OCI-LY7 (cell line): Measurements from ENCODE around the gene MYF5.

ENCODE experiments used
- EZH2phosphoT487 ChIP-seq: fragments of 200-600 bp; sonication (generic); IDR thresholded peaks from 2 replicates; pipeline ENCODE4 v1.6.1; 2018; ENCODE audit warnings: low read depth, borderline replicate concordance, mild to moderate bottlenecking, mixed run types, antibody characterized with exemption, low read length, moderate library complexity, mixed read lengths
- TF ChIP-seq, protein P1 (sequence below): fragments of 200-600 bp; sonication (generic); conservative IDR thresholded peaks from 2 replicates; pipeline ENCODE4 v1.5.1; 2014; ENCODE audit warnings: mild to moderate bottlenecking, antibody characterized with exemption, low read length, moderate library complexity, mixed read lengths

DNA sequence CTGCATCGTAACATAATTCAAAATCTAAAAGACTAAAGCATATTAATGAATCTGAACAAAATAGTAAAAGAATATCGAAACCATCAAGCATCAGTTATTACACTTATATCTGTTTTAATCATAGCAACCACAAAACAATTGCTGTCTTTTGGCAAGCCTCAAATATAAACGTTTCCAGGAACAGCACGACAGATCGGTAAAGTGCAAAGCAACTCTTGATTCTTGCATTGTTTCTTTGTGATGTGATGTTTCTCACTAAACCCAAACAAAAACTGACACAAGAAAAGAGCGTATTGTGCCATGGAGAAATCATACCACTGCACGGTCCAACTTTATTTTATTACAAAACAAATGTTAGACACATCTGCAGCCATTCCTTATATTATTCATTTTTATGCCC is 18.5 kb upstream of the MYF5 start:
- TF ChIP-seq, protein P1, sequence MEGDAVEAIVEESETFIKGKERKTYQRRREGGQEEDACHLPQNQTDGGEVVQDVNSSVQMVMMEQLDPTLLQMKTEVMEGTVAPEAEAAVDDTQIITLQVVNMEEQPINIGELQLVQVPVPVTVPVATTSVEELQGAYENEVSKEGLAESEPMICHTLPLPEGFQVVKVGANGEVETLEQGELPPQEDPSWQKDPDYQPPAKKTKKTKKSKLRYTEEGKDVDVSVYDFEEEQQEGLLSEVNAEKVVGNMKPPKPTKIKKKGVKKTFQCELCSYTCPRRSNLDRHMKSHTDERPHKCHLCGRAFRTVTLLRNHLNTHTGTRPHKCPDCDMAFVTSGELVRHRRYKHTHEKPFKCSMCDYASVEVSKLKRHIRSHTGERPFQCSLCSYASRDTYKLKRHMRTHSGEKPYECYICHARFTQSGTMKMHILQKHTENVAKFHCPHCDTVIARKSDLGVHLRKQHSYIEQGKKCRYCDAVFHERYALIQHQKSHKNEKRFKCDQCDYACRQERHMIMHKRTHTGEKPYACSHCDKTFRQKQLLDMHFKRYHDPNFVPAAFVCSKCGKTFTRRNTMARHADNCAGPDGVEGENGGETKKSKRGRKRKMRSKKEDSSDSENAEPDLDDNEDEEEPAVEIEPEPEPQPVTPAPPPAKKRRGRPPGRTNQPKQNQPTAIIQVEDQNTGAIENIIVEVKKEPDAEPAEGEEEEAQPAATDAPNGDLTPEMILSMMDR = no peak
- TF ChIP-seq EZH2phosphoT487 = no peak
